ENCODE measurements around the gene ASPG. TPM values are rescaled to one million over a fixed set of nuclear protein-coding genes. Genes with fewer than 3 reads are reported as not detected.

The ASPG gene
- total RNA-seq, 4 donors from 2014 or later, result 26.0 to 38.5 (median 28.2) TPM

- no CpG with 5 or more reads among the region's 78 CpGs for WGBS
- peak overlapping the region; percentile 57 for H3K4me3 ChIP-seq
- H3K27me3 ChIP-seq, result peaks cover 85% of the 10 kb centered on the region
- H3K4me1 ChIP-seq, result peaks cover 46% of the 10 kb centered on the region
- no peak for DNase-seq (ENCODE audit: low spot score in 2 of 2)
- H3K9me3 ChIP-seq, result no peaks in the 10 kb centered on the region
- H3K36me3 ChIP-seq, result no peaks in the 10 kb centered on the region
- H3K27ac ChIP-seq, result no peak overlapping the region
- TF ChIP-seq EP300 (IDR thresholded peaks at IDR 0.05) (no peak), POLR2AphosphoS5 (IDR thresholded peaks at IDR 0.05) (no peak), POLR2A (IDR thresholded peaks at IDR 0.05) (no peak), CTCF (IDR thresholded peaks at IDR 0.05) (no peak)
These were observed 50.5 kb downstream of the ASPG start for GRCh38 chr14:104135904-104136471.

- H3K27me3 ChIP-seq, result peaks cover 85% of the 10 kb centered on the region
- H3K36me3 ChIP-seq, result no peaks in the 10 kb centered on the region
- H3K4me3 ChIP-seq, result peak overlapping the region; percentile 57
- no peaks in the 10 kb centered on the region for H3K9me3 ChIP-seq
- DNase-seq (ENCODE audit: low spot score in 2 of 2), result peak; percentile 62 to 75
- H3K27ac ChIP-seq, result no peak overlapping the region
- 6% methylated on average over 31 of the region's 77 CpGs for WGBS
- TF ChIP-seq CTCF (IDR thresholded peaks at IDR 0.05), result no peak
- H3K4me1 ChIP-seq, result peaks cover 46% of the 10 kb centered on the region
These were observed 51.2 kb downstream of the ASPG start for GRCh38 chr14:104136472-104137296.

GRCh38 chr14:104137297-104138097 lies 52.0 kb downstream of the ASPG start:
- TF ChIP-seq POLR2AphosphoS5 (IDR thresholded peaks at IDR 0.05) (no peak), CTCF (IDR thresholded peaks at IDR 0.05) (peak; percentile 79 to 92)
- no peaks in the 10 kb centered on the region for H3K9me3 ChIP-seq
- H3K27ac ChIP-seq, result no peak overlapping the region
- peak overlapping the region; percentile 57 for H3K4me3 ChIP-seq
- peaks cover 46% of the 10 kb centered on the region for H3K4me1 ChIP-seq
- H3K27me3 ChIP-seq, result peaks cover 81% of the 10 kb centered on the region
- DNase-seq (ENCODE audit: low spot score in 2 of 2), result peak; percentile 67 to 83
- H3K36me3 ChIP-seq, result no peaks in the 10 kb centered on the region
- WGBS, result under 1% methylated on average over 14 of the region's 88 CpGs

- H3K4me3 ChIP-seq, result peak within 1 kb of the TSS; percentile 57
- no peak within 1 kb of the TSS for H3K27ac ChIP-seq
- TF ChIP-seq POLR2A (IDR thresholded peaks at IDR 0.05) (no peak), POLR2AphosphoS5 (IDR thresholded peaks at IDR 0.05) (no peak), EP300 (IDR thresholded peaks at IDR 0.05) (no peak), CTCF (IDR thresholded peaks at IDR 0.05) (no peak)
- H3K4me1 ChIP-seq, result peaks cover 46% of the 10 kb centered on the region
- WGBS, result no CpG with 5 or more reads among the region's 77 CpGs
- no peaks in the 10 kb centered on the region for H3K36me3 ChIP-seq
- H3K9me3 ChIP-seq, result no peaks in the 10 kb centered on the region
- peaks cover 74% of the 10 kb centered on the region for H3K27me3 ChIP-seq
- peak; percentile 66 to 68 for DNase-seq (ENCODE audit: low spot score in 2 of 2)
These were observed 52.7 kb downstream of the ASPG start, which contains the start of gene KIF26A for GRCh38 chr14:104138098-104138717. KIF26A (plus strand) TSS chr14:104138587; CDS start chr14:104138723, 136 bp downstream.
